SHP77 (cell line): ENCODE measurements around the gene FAM83F.
"Not testable (repeated sequence)": the region's sequence is repeated elsewhere in the genome, so short reads cannot be mapped to it uniquely, and the experiment has no call there.

Experiments used
- DNase-seq, 2 experiments: peaks; one replicate each; lab custom pipeline; 2025; lab: John Stamatoyannopoulos, UW

FAM83F gene

GRCh38 chr22:40015358-40015976 is 20.7 kb downstream of the FAM83F start:
- no peak for DNase-seq

- no peak for DNase-seq
These were observed 23.3 kb downstream of the FAM83F start for GRCh38 chr22:40018051-40018450.

GRCh38 chr22:40019100-40019499 is 24.3 kb downstream of the FAM83F start:
- DNase-seq = no peak

GRCh38 chr22:40020956-40021355 is 26.2 kb downstream of the FAM83F start:
- no peak for DNase-seq

- no peak for DNase-seq
These were observed 26.7 kb downstream of the FAM83F start for GRCh38 chr22:40021401-40022000.

- DNase-seq = no peak
These were observed 27.9 kb downstream of the FAM83F start for GRCh38 chr22:40022536-40023240.

GRCh38 chr22:40023341-40023841 is 28.6 kb downstream of the FAM83F start:
- DNase-seq = no peak

GRCh38 chr22:40024201-40025061 is 29.7 kb downstream of the FAM83F start:
- peak; percentile 47 to 73 for DNase-seq

- not testable (repeated sequence) for DNase-seq
These were observed 30.3 kb downstream of the FAM83F start for GRCh38 chr22:40025062-40025379.

- no peak for DNase-seq
These were observed 31.1 kb downstream of the FAM83F start for GRCh38 chr22:40025856-40026255.

- DNase-seq = no peak
These were observed 31.9 kb downstream of the FAM83F start for GRCh38 chr22:40026641-40027040.

- DNase-seq = no peak
These were observed 32.7 kb downstream of the FAM83F start for GRCh38 chr22:40027191-40028097.

- no peak for DNase-seq
These were observed 33.3 kb downstream of the FAM83F start for GRCh38 chr22:40028098-40028425.

- no peak for DNase-seq
These were observed 34.6 kb downstream of the FAM83F start for GRCh38 chr22:40029189-40029890.

- no peak for DNase-seq
These were observed 35.4 kb downstream of the FAM83F start for GRCh38 chr22:40030026-40030757.

- DNase-seq = no peak
These were observed 36.0 kb downstream of the FAM83F start for GRCh38 chr22:40030758-40031095.

- DNase-seq = no peak
These were observed 37.2 kb downstream of the FAM83F start for GRCh38 chr22:40031766-40032470.

- no peak for DNase-seq
These were observed 39.0 kb downstream of the FAM83F start for GRCh38 chr22:40033586-40034380.

GRCh38 chr22:40035351-40035750 is 40.6 kb downstream of the FAM83F start:
- DNase-seq = no peak
